K562 (cell line): ENCODE measurements around the gene CROCC2. TPM values are rescaled to one million over a fixed set of nuclear protein-coding genes. Genes with fewer than 3 reads are reported as not detected.

Experiments used
- ATAC-seq: fragments of 200-7000 bp; cut with Tn5 transposase; 3 replicates; pipeline ENCODE4 v1.9.1; 2020; ENCODE audit warnings: moderate library complexity
- BruUV-seq: library from RNA; stranded (reverse); fragments of 400-500 nt; replicated peaks from 2 replicates; lab custom pipeline; 2021; lab: Mats Ljungman, UMichigan
- CTCF ChIA-PET: fragments of 300-600 bp; formaldehyde crosslinking; extraction: SDS; loops from one replicate; lab custom pipeline; 2021; ENCODE audit warnings: low intra/inter-chr PET ratio; lab: Yijun Ruan, JAX
- POLR2A ChIA-PET: fragments of 300-600, 350-650 bp; sonication (Branson Sonifier 250); formaldehyde crosslinking; extraction: SDS; loops from one replicate; lab custom pipeline; 2021; ENCODE audit warnings: antibody characterized with exemption, inconsistent platforms; lab: Yijun Ruan, JAX
- DNase-seq, 4 experiments: peaks; one replicate each; pipeline versions ENCODE4 v3.0.0 to v3.0.0-alpha.2; 2011 to 2018; ENCODE audit warnings: low spot score in 3 of 4, mixed read lengths in 3 of 4; ENCODE audit errors: extremely low read depth in 1 of 4
- FAIRE-seq: peaks from 2 replicates; lab custom pipeline; 2011; peaks lifted over from hg19 to GRCh38; lab: Jason Lieb, UNC
- H2AFZ ChIP-seq: 2 replicates; pipeline ENCODE4 v1.6.0; 2011; ENCODE audit warnings: low read depth, low read length, control low read depth, inconsistent platforms
- H3K27ac ChIP-seq: fragments of 200-600 bp; 3 replicates; pipeline ENCODE4 v1.8.0; 2011; ENCODE audit warnings: low read depth, mild to moderate bottlenecking, control low read depth, inconsistent platforms, low read length, moderate library complexity, mixed read lengths; ENCODE audit errors: extremely low read depth
- H3K27me3 ChIP-seq, 2 experiments: fragments of 300-600 bp in 1 of 2; 2 replicates in 1 of 2; 3 replicates in 1 of 2; pipeline versions ENCODE4 v1.6.0 to v1.8.0; 2011; ENCODE audit warnings: inconsistent platforms in 2 of 2, low read length in 2 of 2, mild to moderate bottlenecking in 1 of 2, mixed read lengths in 1 of 2, moderate library complexity in 1 of 2; ENCODE audit not compliant: control insufficient read depth in 2 of 2, insufficient read depth in 2 of 2
- H3K36me3 ChIP-seq: fragments of 300-600 bp; 3 replicates; pipeline ENCODE4 v1.8.0; 2011; ENCODE audit warnings: mild to moderate bottlenecking, low read length, inconsistent platforms; ENCODE audit not compliant: control insufficient read depth, insufficient read depth
- H3K4me1 ChIP-seq, 2 experiments: fragments of 200-600 bp in 1 of 2; replicated peaks in 1 of 2; 2 replicates in 1 of 2; 3 replicates in 1 of 2; pipeline versions ENCODE4 v1.5.1 to v1.8.0; 2011; ENCODE audit warnings: inconsistent platforms in 2 of 2, low read length in 2 of 2, mild to moderate bottlenecking in 1 of 2, mixed read lengths in 1 of 2, moderate library complexity in 1 of 2; ENCODE audit not compliant: control insufficient read depth in 2 of 2, insufficient read depth in 2 of 2
- H3K4me2 ChIP-seq: 2 replicates; pipeline ENCODE4 v1.6.1; 2011; ENCODE audit warnings: low read length, control low read depth, inconsistent platforms, mixed read lengths; ENCODE audit not compliant: insufficient read depth
- H3K4me3 ChIP-seq: fragments of 200-600 bp; sonication (generic), shearing (Covaris generic); 2 replicates; pipeline ENCODE4 v1.5.1; 2016; ENCODE audit warnings: control low read depth, inconsistent platforms
- H3K79me2 ChIP-seq: fragments of 200-600 bp; 3 replicates; pipeline ENCODE4 v1.8.0; 2011; ENCODE audit warnings: low read length, inconsistent platforms; ENCODE audit not compliant: control insufficient read depth, insufficient read depth
- H3K9ac ChIP-seq, 2 experiments: 2 replicates each; pipeline versions ENCODE4 v1.6.0 to v1.6.1; 2011; ENCODE audit warnings: low read depth in 2 of 2, low read length in 2 of 2, control low read depth in 1 of 2, inconsistent platforms in 1 of 2, mild to moderate bottlenecking in 1 of 2, mixed read lengths in 1 of 2; ENCODE audit not compliant: insufficient read depth in 1 of 2
- H3K9me1 ChIP-seq: one replicate; pipeline ENCODE4 v1.6.0; 2011; ENCODE audit warnings: inconsistent platforms, mild to moderate bottlenecking, low read length, moderate library complexity; ENCODE audit not compliant: control insufficient read depth, insufficient read depth
- H3K9me3 ChIP-seq: replicated peaks from 2 replicates; pipeline ENCODE4 v1.5.1; 2011; ENCODE audit warnings: low read depth, low read length, inconsistent platforms; ENCODE audit not compliant: control insufficient read depth, insufficient read depth
- H4K20me1 ChIP-seq: replicated peaks from 2 replicates; pipeline ENCODE4 v1.6.1; 2011; ENCODE audit warnings: low read length, inconsistent platforms, mixed read lengths; ENCODE audit not compliant: control insufficient read depth, insufficient read depth
- ERF ChIP-seq: fragments of 450-650 bp; formaldehyde crosslinking; IDR thresholded peaks from 2 replicates; pipeline ENCODE4 v1.4.0; 2020; ENCODE audit warnings: mild to moderate bottlenecking, mixed read lengths
- ETS2 ChIP-seq: IDR thresholded peaks from 2 replicates; pipeline ENCODE4 v1.6.1; 2016; ENCODE audit warnings: borderline replicate concordance, missing genetic modification characterization, mild to moderate bottlenecking, moderate library complexity, missing compliant biosample characterization; ENCODE audit not compliant: poor library complexity, severe bottlenecking
- FOXK1 ChIP-seq: sonication (generic); formaldehyde crosslinking; IDR thresholded peaks from 2 replicates; pipeline ENCODE4 v1.8.0; 2022; ENCODE audit warnings: missing genetic modification reagents, mild to moderate bottlenecking, borderline replicate concordance
- FOXP1 ChIP-seq: sonication (generic); formaldehyde crosslinking; IDR thresholded peaks from 2 replicates; pipeline ENCODE4 v1.8.0; 2022; ENCODE audit warnings: mild to moderate bottlenecking, missing genetic modification reagents
- PATZ1 ChIP-seq: fragments of 250-450 bp; sonication (Bioruptor Pico); IDR thresholded peaks from 2 replicates; pipeline ENCODE4 v1.5.0; 2020; ENCODE audit warnings: mild to moderate bottlenecking, borderline replicate concordance
- RAD51 ChIP-seq: fragments of 450-650 bp; IDR thresholded peaks from 2 replicates; pipeline ENCODE4 v1.7.1; 2016; ENCODE audit warnings: low read depth, mild to moderate bottlenecking, borderline replicate concordance
- SMAD3 ChIP-seq: fragments of 450-650 bp; formaldehyde crosslinking; conservative IDR thresholded peaks from 2 replicates; pipeline ENCODE4 v1.4.0; 2020; ENCODE audit warnings: mild to moderate bottlenecking
- ZNF133 ChIP-seq: fragments of 250-450 bp; sonication (Bioruptor Pico); IDR thresholded peaks from 2 replicates; pipeline ENCODE4 v1.4.0; 2020; ENCODE audit warnings: mild to moderate bottlenecking
- ZNF174 ChIP-seq: fragments of 250-450 bp; sonication (Bioruptor Pico); IDR thresholded peaks from 2 replicates; pipeline ENCODE4 v1.4.0; 2020; ENCODE audit warnings: mild to moderate bottlenecking
- WGBS: fragments of 100-300 bp; shearing (Covaris generic); methylation state at CpG from one replicate; pipeline ENCODE4 v1.1.6; 2016; ENCODE audit warnings: low coverage, mixed read lengths; ENCODE audit not compliant: insufficient coverage; ENCODE audit errors: missing lambda C conversion rate; 5-methylcytosine and 5-hydroxymethylcytosine counted together
- in situ Hi-C: fragments of 300-500 bp; cut with MboI; formaldehyde crosslinking; loops from 4 replicates; pipeline ENCODE4 v1.15.0; 2018; ENCODE audit warnings: inconsistent platforms, mixed read lengths
- intact Hi-C: fragments of 100-400 bp; cut with micrococcal nuclease; formaldehyde crosslinking; loops from 2 replicates; pipeline ENCODE4 v1.14.2; 2022
- polyA plus RNA-seq, 8 experiments: library from polyadenylated mRNA; depleted of rRNA in 4 of 8; stranded (reverse) in 5 of 8; unstranded in 3 of 8; fragments of >200 nt; fragmentation: Nextera tagmentation in 2 of 8; fragmentation: Illumina TruSeq in 1 of 8; extraction: Ambion mirVana in 2 of 8; extraction: Trizol in 1 of 8; gene quantifications; 2 replicates each; pipeline versions ENCODE4 v1.2.1 to v1.2.3, GENCODE V29; 2011 to 2014; ENCODE audit warnings: inconsistent platforms in 1 of 8, missing spikeins in 1 of 8
- total RNA-seq, 7 experiments: library from RNA; depleted of rRNA in 6 of 7; stranded (reverse); fragments of >200 nt in 6 of 7; fragmentation: Illumina TruSeq in 2 of 7; extraction: Trizol in 2 of 7; gene quantifications; 2 replicates each; pipeline versions ENCODE4 v1.2.1 to v1.2.3, GENCODE V29; 2011 to 2021; ENCODE audit warnings: low replicate concordance in 1 of 7
- TF ChIP-seq, protein P1 (sequence below): fragments of 450-650 bp; IDR thresholded peaks from one replicate; pipeline ENCODE4 v1.6.1; 2018; ENCODE audit warnings: mild to moderate bottlenecking, moderate library complexity; ENCODE audit not compliant: partially characterized antibody
- TF ChIP-seq, protein P2 (sequence below), 2 experiments: fragments of 150-350 bp in 1 of 2; IDR thresholded peaks; 2 replicates each; pipeline ENCODE4 v1.6.1; 2012 to 2016; ENCODE audit warnings: low read depth in 2 of 2, low read length in 2 of 2, mild to moderate bottlenecking in 1 of 2, moderate library complexity in 1 of 2
- TF ChIP-seq, protein P3 (sequence below): fragments of 250-450 bp; sonication (Bioruptor Pico); IDR thresholded peaks from 2 replicates; pipeline ENCODE4 v1.4.0; 2020; ENCODE audit warnings: mild to moderate bottlenecking, moderate library complexity

Gene CROCC2
- total and polyA plus RNA-seq, 9 of the 15 experiments (the other 6 are each of a cell fraction or from before 2014, with no cell fraction given), result not detected

GRCh38 chr2:240967681-240968621 is 61.8 kb downstream of the CROCC2 start:
- Histone ChIP-seq H3K4me1 (peaks cover 0 to 9% of the 10 kb centered on the region in 2 experiments; a peak in 1 of 5 replicates), H3K27me3 (peaks cover 3 to 36% of the 10 kb centered on the region in 2 experiments; a peak in 3 of 5 replicates), H3K4me2 (no peak overlapping the region), H2AFZ (no peak overlapping the region), H3K9me3 (no peaks in the 10 kb centered on the region), H3K4me3 (no peak overlapping the region), H3K79me2 (no peaks in the 10 kb centered on the region), H3K9me1 (no peaks in the 10 kb centered on the region), H4K20me1 (no peaks in the 10 kb centered on the region), H3K27ac (no peak overlapping the region), H3K9ac (no peak overlapping the region), H3K36me3 (no peaks in the 10 kb centered on the region)
- FAIRE-seq, result no peak
- no TSS peak for BruUV-seq
- DNase-seq, result no peak
- in situ Hi-C loops (no loop called here), intact Hi-C loops (no loop called here)
- no peak for ATAC-seq
- ChIA-PET CTCF (no interaction called here), POLR2A (no interaction called here)
- WGBS, result 14% methylated on average over 16 of the region's 34 CpGs
- no peak for TF ChIP-seq ZNF133 (CRISPR knock-in tag)
- no peak for TF ChIP-seq ZNF174
- TF ChIP-seq ETS2 (tag), result no peak
- no peak for TF ChIP-seq FOXK1
- TF ChIP-seq FOXP1 (CRISPR knock-in tag), result no peak
- no peak for TF ChIP-seq ERF (CRISPR knock-in tag)
- TF ChIP-seq, protein P1, sequence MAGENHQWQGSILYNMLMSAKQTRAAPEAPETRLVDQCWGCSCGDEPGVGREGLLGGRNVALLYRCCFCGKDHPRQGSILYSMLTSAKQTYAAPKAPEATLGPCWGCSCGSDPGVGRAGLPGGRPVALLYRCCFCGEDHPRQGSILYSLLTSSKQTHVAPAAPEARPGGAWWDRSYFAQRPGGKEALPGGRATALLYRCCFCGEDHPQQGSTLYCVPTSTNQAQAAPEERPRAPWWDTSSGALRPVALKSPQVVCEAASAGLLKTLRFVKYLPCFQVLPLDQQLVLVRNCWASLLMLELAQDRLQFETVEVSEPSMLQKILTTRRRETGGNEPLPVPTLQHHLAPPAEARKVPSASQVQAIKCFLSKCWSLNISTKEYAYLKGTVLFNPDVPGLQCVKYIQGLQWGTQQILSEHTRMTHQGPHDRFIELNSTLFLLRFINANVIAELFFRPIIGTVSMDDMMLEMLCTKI, result no peak
- TF ChIP-seq SMAD3, result no peak
- TF ChIP-seq PATZ1 (CRISPR knock-in tag), result no peak
- TF ChIP-seq, protein P2, sequence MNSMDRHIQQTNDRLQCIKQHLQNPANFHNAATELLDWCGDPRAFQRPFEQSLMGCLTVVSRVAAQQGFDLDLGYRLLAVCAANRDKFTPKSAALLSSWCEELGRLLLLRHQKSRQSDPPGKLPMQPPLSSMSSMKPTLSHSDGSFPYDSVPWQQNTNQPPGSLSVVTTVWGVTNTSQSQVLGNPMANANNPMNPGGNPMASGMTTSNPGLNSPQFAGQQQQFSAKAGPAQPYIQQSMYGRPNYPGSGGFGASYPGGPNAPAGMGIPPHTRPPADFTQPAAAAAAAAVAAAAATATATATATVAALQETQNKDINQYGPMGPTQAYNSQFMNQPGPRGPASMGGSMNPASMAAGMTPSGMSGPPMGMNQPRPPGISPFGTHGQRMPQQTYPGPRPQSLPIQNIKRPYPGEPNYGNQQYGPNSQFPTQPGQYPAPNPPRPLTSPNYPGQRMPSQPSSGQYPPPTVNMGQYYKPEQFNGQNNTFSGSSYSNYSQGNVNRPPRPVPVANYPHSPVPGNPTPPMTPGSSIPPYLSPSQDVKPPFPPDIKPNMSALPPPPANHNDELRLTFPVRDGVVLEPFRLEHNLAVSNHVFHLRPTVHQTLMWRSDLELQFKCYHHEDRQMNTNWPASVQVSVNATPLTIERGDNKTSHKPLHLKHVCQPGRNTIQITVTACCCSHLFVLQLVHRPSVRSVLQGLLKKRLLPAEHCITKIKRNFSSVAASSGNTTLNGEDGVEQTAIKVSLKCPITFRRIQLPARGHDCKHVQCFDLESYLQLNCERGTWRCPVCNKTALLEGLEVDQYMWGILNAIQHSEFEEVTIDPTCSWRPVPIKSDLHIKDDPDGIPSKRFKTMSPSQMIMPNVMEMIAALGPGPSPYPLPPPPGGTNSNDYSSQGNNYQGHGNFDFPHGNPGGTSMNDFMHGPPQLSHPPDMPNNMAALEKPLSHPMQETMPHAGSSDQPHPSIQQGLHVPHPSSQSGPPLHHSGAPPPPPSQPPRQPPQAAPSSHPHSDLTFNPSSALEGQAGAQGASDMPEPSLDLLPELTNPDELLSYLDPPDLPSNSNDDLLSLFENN (IDR thresholded peaks at IDR 0.05; ENCODE audit: low read depth in 2 of 2, low read length in 2 of 2), result no peak
- TF ChIP-seq RAD51, result no peak
- TF ChIP-seq, protein P3, sequence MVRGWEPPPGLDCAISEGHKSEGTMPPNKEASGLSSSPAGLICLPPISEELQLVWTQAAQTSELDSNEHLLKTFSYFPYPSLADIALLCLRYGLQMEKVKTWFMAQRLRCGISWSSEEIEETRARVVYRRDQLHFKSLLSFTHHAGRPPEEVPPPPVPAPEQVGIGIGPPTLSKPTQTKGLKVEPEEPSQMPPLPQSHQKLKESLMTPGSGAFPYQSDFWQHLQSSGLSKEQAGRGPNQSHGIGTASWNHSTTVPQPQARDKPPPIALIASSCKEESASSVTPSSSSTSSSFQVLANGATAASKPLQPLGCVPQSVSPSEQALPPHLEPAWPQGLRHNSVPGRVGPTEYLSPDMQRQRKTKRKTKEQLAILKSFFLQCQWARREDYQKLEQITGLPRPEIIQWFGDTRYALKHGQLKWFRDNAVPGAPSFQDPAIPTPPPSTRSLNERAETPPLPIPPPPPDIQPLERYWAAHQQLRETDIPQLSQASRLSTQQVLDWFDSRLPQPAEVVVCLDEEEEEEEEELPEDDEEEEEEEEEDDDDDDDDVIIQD (CRISPR knock-in tag), result no peak
